Neural cell (in vitro differentiated cells): ENCODE measurements around the gene DISP2. TPM values are rescaled to one million over a fixed set of nuclear protein-coding genes. Genes with fewer than 3 reads are reported as not detected.

Experiments
- H2AFZ ChIP-seq: fragments of 200-600, 300-800 bp; sonication (generic), shearing (Covaris generic); 2 replicates; pipeline ENCODE4 v1.6.0; 2014; ENCODE audit warnings: low read depth, mild to moderate bottlenecking, antibody characterized with exemption, low read length, moderate library complexity
- H3F3A ChIP-seq: fragments of 200-600 bp; shearing (Covaris generic); 2 replicates; pipeline ENCODE4 v1.6.1; 2016; ENCODE audit warnings: mild to moderate bottlenecking, moderate library complexity, mixed read lengths, antibody characterized with exemption, low read length; ENCODE audit not compliant: insufficient read depth, poor library complexity, severe bottlenecking
- H3K27ac ChIP-seq: fragments of 200-600, 300-800 bp; sonication (generic), shearing (Covaris generic); 2 replicates; pipeline ENCODE4 v1.5.1; 2014; ENCODE audit warnings: mild to moderate bottlenecking, low read length, moderate library complexity
- H3K27me3 ChIP-seq: fragments of 300-800, 200-600 bp; sonication (generic), shearing (Covaris generic); 2 replicates; pipeline ENCODE4 v1.6.0; 2014; ENCODE audit warnings: mild to moderate bottlenecking, low read depth, low read length, moderate library complexity; ENCODE audit not compliant: insufficient read depth
- H3K36me3 ChIP-seq: fragments of 300-800, 200-600 bp; sonication (generic), shearing (Covaris generic); 2 replicates; pipeline ENCODE4 v1.5.1; 2014; ENCODE audit warnings: mild to moderate bottlenecking, antibody characterized with exemption, low read length, moderate library complexity; ENCODE audit not compliant: insufficient read depth
- H3K4me2 ChIP-seq: fragments of 300-800, 200-600 bp; sonication (generic), shearing (Covaris generic); 2 replicates; pipeline ENCODE4 v1.6.0; 2014; ENCODE audit warnings: mild to moderate bottlenecking, low read length
- H3K4me3 ChIP-seq: fragments of 300-800, 200-600 bp; sonication (generic), shearing (Covaris generic); 2 replicates; pipeline ENCODE4 v1.5.1; 2014; ENCODE audit warnings: mild to moderate bottlenecking, low read length, moderate library complexity
- H3K79me2 ChIP-seq: fragments of 200-600 bp; shearing (Covaris generic); replicated peaks from 2 replicates; pipeline ENCODE4 v1.6.0; 2014; ENCODE audit warnings: mild to moderate bottlenecking, low read length, moderate library complexity; ENCODE audit not compliant: insufficient read depth
- H3K9ac ChIP-seq: fragments of 300-800, 200-600 bp; sonication (generic), shearing (Covaris generic); 2 replicates; pipeline ENCODE4 v1.6.1; 2016; ENCODE audit warnings: mild to moderate bottlenecking, low read length, mixed read lengths
- H3K9me2 ChIP-seq: fragments of 200-600 bp; shearing (Covaris generic); 2 replicates; pipeline ENCODE4 v1.6.1; 2016; ENCODE audit warnings: mild to moderate bottlenecking, low read length, mixed read lengths; ENCODE audit not compliant: insufficient read depth
- H3K9me3 ChIP-seq: fragments of 200-600, 300-800 bp; sonication (generic), shearing (Covaris generic); 2 replicates; pipeline ENCODE4 v1.6.1; 2016; ENCODE audit warnings: mild to moderate bottlenecking, mixed run types, low read length, moderate library complexity, mixed read lengths
- H4K20me1 ChIP-seq: fragments of 200-600 bp; shearing (Covaris generic); 2 replicates; pipeline ENCODE4 v1.6.1; 2016; ENCODE audit warnings: mild to moderate bottlenecking, mixed run types; ENCODE audit not compliant: insufficient read depth
- CTCF ChIP-seq: fragments of 450-650 bp; IDR thresholded peaks from 2 replicates; pipeline ENCODE4 v1.5.1; 2014; ENCODE audit warnings: antibody characterized with exemption, mild to moderate bottlenecking, moderate library complexity; ENCODE audit not compliant: poor library complexity, severe bottlenecking
- EP300 ChIP-seq: fragments of 450-650 bp; conservative IDR thresholded peaks from 2 replicates; pipeline ENCODE4 v1.6.1; 2014; ENCODE audit warnings: antibody characterized with exemption, mild to moderate bottlenecking, moderate library complexity; ENCODE audit not compliant: poor library complexity, severe bottlenecking
- EZH2 ChIP-seq: fragments of 200-600, 300-800 bp; shearing (Covaris generic), sonication (generic); IDR thresholded peaks from 2 replicates; pipeline ENCODE4 v1.6.1; 2014; ENCODE audit warnings: antibody characterized with exemption, low read length, borderline replicate concordance, mild to moderate bottlenecking; ENCODE audit not compliant: insufficient read depth, poor library complexity, severe bottlenecking
- MXI1 ChIP-seq: fragments of 450-650 bp; conservative IDR thresholded peaks from 2 replicates; pipeline ENCODE4 v1.6.1; 2014; ENCODE audit warnings: antibody characterized with exemption, mild to moderate bottlenecking; ENCODE audit not compliant: poor library complexity, severe bottlenecking
- POLR2AphosphoS5 ChIP-seq: IDR thresholded peaks from 2 replicates; pipeline ENCODE4 v1.6.1; 2012
- RAD21 ChIP-seq: fragments of 450-650 bp; conservative IDR thresholded peaks from 2 replicates; pipeline ENCODE4 v1.6.1; 2014; ENCODE audit warnings: antibody characterized with exemption, mild to moderate bottlenecking, moderate library complexity
- REST ChIP-seq: IDR thresholded peaks from 2 replicates; pipeline ENCODE4 v1.6.1; 2012; ENCODE audit warnings: borderline replicate concordance
- SMC3 ChIP-seq: fragments of 450-650 bp; conservative IDR thresholded peaks from 2 replicates; pipeline ENCODE4 v1.6.1; 2014; ENCODE audit warnings: antibody characterized with exemption, mild to moderate bottlenecking, moderate library complexity; ENCODE audit not compliant: poor library complexity
- TAF1 ChIP-seq: IDR thresholded peaks from 2 replicates; pipeline ENCODE4 v1.6.1; 2012; ENCODE audit warnings: low read depth
- polyA plus RNA-seq: library from polyadenylated mRNA; depleted of rRNA; stranded (reverse); fragments of >200 nt; gene quantifications from 2 replicates; pipeline ENCODE4 v1.2.3, GENCODE V29; 2014

The DISP2 gene
- polyA plus RNA-seq, 1 donor from 2014 or later: 26.0 TPM

- no peaks in the 10 kb centered on the region for H3K36me3 ChIP-seq
- H4K20me1 ChIP-seq: no peaks in the 10 kb centered on the region
- H3K4me3 ChIP-seq: no peak overlapping the region
- no peaks in the 10 kb centered on the region for H3K27me3 ChIP-seq
- H3K27ac ChIP-seq: no peak overlapping the region
- H3K9me3 ChIP-seq: no peaks in the 10 kb centered on the region
- H3K9ac ChIP-seq: no peak overlapping the region
- no peaks in the 10 kb centered on the region for H3F3A ChIP-seq
- TF ChIP-seq EZH2: no peak
- no peak for TF ChIP-seq CTCF
- no peak for TF ChIP-seq EP300
- TF ChIP-seq REST: no peak
- TF ChIP-seq POLR2AphosphoS5: no peak
- TF ChIP-seq SMC3: no peak
- no peak for TF ChIP-seq RAD21
- no peak for TF ChIP-seq MXI1
- no peak for TF ChIP-seq TAF1
- H3K4me2 ChIP-seq: no peak overlapping the region
- H3K79me2 ChIP-seq: no peaks in the 10 kb centered on the region
- no peaks in the 10 kb centered on the region for H3K9me2 ChIP-seq
- no peak overlapping the region for H2AFZ ChIP-seq
These were observed 10.2 kb upstream of the DISP2 start for GRCh38 chr15:40347559-40348473.

GRCh38 chr15:40348474-40348870 lies 9.5 kb upstream of the DISP2 start:
- H3K4me3 ChIP-seq: no peak overlapping the region
- H3K9ac ChIP-seq: no peak overlapping the region
- no peaks in the 10 kb centered on the region for H3K27me3 ChIP-seq

More at GRCh38 chr15:40348474-40348870, 9.5 kb upstream of the DISP2 start:
- H3K4me2 ChIP-seq: no peak overlapping the region
- no peaks in the 10 kb centered on the region for H3K9me3 ChIP-seq
- no peaks in the 10 kb centered on the region for H3K9me2 ChIP-seq
- no peak overlapping the region for H2AFZ ChIP-seq
- no peaks in the 10 kb centered on the region for H4K20me1 ChIP-seq
- H3K36me3 ChIP-seq: no peaks in the 10 kb centered on the region
- H3K79me2 ChIP-seq: no peaks in the 10 kb centered on the region
- TF ChIP-seq EP300: no peak
- no peak for TF ChIP-seq REST
- TF ChIP-seq CTCF: no peak
- no peak for TF ChIP-seq EZH2
- no peak for TF ChIP-seq TAF1
- H3K27ac ChIP-seq: no peak overlapping the region
- no peaks in the 10 kb centered on the region for H3F3A ChIP-seq
